GM12878 (cell line): ENCODE data around the gene S100A8. TPM values are rescaled to one million over a fixed set of nuclear protein-coding genes. Genes with fewer than 3 reads are reported as not detected.

Experiments
- ATAC-seq: fragments of 200-7000 bp; cut with Tn5 transposase; 3 replicates; pipeline ENCODE4 v1.9.1; 2020; ENCODE audit warnings: mild to moderate bottlenecking, moderate library complexity
- BruUV-seq: library from RNA; stranded (reverse); fragments of 400-500 nt; replicated peaks from 2 replicates; lab custom pipeline; 2021; lab: Mats Ljungman, UMichigan
- CTCF ChIA-PET: fragments of 300-600 bp; sonication (Branson Sonifier 250); formaldehyde crosslinking; extraction: SDS; loops from one replicate; lab custom pipeline; 2021; ENCODE audit warnings: inconsistent platforms; lab: Yijun Ruan, JAX
- POLR2A ChIA-PET: fragments of 350-600 bp; formaldehyde crosslinking; extraction: SDS; loops from one replicate; lab custom pipeline; 2021; ENCODE audit warnings: inconsistent platforms; lab: Charles Lee
- RAD21 ChIA-PET: fragments of 300-600 bp; sonication (Branson Sonifier 250); formaldehyde crosslinking; loops from one replicate; lab custom pipeline; 2023; ENCODE audit warnings: antibody characterized with exemption; ENCODE audit not compliant: unreplicated experiment; lab: Charles Lee
- SMC1A ChIA-PET: fragments of 300-600 bp; sonication (Branson Sonifier 250); formaldehyde crosslinking; loops from one replicate; lab custom pipeline; 2023; ENCODE audit not compliant: unreplicated experiment, uncharacterized antibody; lab: Charles Lee
- DNase-seq: peaks from one replicate; pipeline ENCODE4 v3.0.0-alpha.2; 2011; ENCODE audit warnings: low read depth, low spot score
- FAIRE-seq: peaks from 3 replicates; lab custom pipeline; 2011; peaks lifted over from hg19 to GRCh38; lab: Jason Lieb, UNC
- H2AFZ ChIP-seq: 2 replicates; pipeline ENCODE4 v1.6.0; 2011; ENCODE audit warnings: low read depth, low read length, control low read depth; ENCODE audit not compliant: control insufficient read depth
- H3K27ac ChIP-seq: 2 replicates; pipeline ENCODE4 v1.5.1; 2011; ENCODE audit warnings: control low read depth; ENCODE audit not compliant: control insufficient read depth, insufficient read depth
- H3K27me3 ChIP-seq, 2 experiments: replicated peaks in 1 of 2; 2 replicates each; pipeline versions ENCODE4 v1.6.0 to v1.6.1; 2011; ENCODE audit warnings: low read length in 1 of 2; ENCODE audit not compliant: control insufficient read depth in 2 of 2, insufficient read depth in 2 of 2
- H3K36me3 ChIP-seq, 2 experiments: 2 replicates each; pipeline ENCODE4 v1.5.1; 2011; ENCODE audit warnings: low read length in 1 of 2; ENCODE audit not compliant: control insufficient read depth in 2 of 2, insufficient read depth in 2 of 2
- H3K4me1 ChIP-seq: 2 replicates; pipeline ENCODE4 v1.6.1; 2011; ENCODE audit warnings: mild to moderate bottlenecking, low read length, moderate library complexity, mixed read lengths; ENCODE audit not compliant: control insufficient read depth, insufficient read depth
- H3K4me2 ChIP-seq: 2 replicates; pipeline ENCODE4 v1.6.0; 2011; ENCODE audit warnings: control low read depth; ENCODE audit not compliant: control insufficient read depth, insufficient read depth
- H3K4me3 ChIP-seq: fragments of 200-600 bp; sonication (generic); 2 replicates; pipeline ENCODE4 v1.5.1; 2016
- H3K79me2 ChIP-seq: 2 replicates; pipeline ENCODE4 v1.6.0; 2011; ENCODE audit warnings: low read length; ENCODE audit not compliant: control insufficient read depth, insufficient read depth
- H3K9ac ChIP-seq: 2 replicates; pipeline ENCODE4 v1.8.0; 2011; ENCODE audit warnings: low read length, control low read depth, mixed read lengths; ENCODE audit not compliant: control insufficient read depth, insufficient read depth
- H3K9me3 ChIP-seq: replicated peaks from 3 replicates; pipeline ENCODE4 v1.5.1; 2011; ENCODE audit warnings: mild to moderate bottlenecking, low read length; ENCODE audit not compliant: control insufficient read depth, insufficient read depth
- H4K20me1 ChIP-seq: 2 replicates; pipeline ENCODE4 v1.6.0; 2011; ENCODE audit not compliant: control insufficient read depth, insufficient read depth
- DPF2 ChIP-seq: fragments of 450-650 bp; IDR thresholded peaks from 2 replicates; pipeline ENCODE4 v1.6.1; 2017; ENCODE audit warnings: mild to moderate bottlenecking
- FOS ChIP-seq: IDR thresholded peaks from 3 replicates; pipeline ENCODE4 v1.6.1; 2011; ENCODE audit warnings: borderline replicate concordance; ENCODE audit not compliant: insufficient read length; ENCODE audit errors: extremely low read depth
- GABPA ChIP-seq: IDR thresholded peaks from 2 replicates; pipeline ENCODE4 v1.6.1; 2014; ENCODE audit warnings: antibody characterized with exemption, low read depth, mild to moderate bottlenecking, inconsistent platforms
- KAT2A ChIP-seq: conservative IDR thresholded peaks from 2 replicates; pipeline ENCODE4 v1.6.1; 2011; ENCODE audit warnings: low read depth, low read length; ENCODE audit not compliant: control insufficient read depth
- LARP7 ChIP-seq: fragments of 450-650 bp; IDR thresholded peaks from 2 replicates; pipeline ENCODE4 v1.6.1; 2017; ENCODE audit warnings: mild to moderate bottlenecking
- PML ChIP-seq: IDR thresholded peaks from 2 replicates; pipeline ENCODE4 v1.6.1; 2012; ENCODE audit warnings: low read length, inconsistent platforms
- SIX5 ChIP-seq: IDR thresholded peaks from 2 replicates; pipeline ENCODE4 v1.6.1; 2011; ENCODE audit warnings: mild to moderate bottlenecking, low read depth, low read length, moderate library complexity; ENCODE audit not compliant: severe bottlenecking
- SREBF1 ChIP-seq: IDR thresholded peaks from 2 replicates; pipeline ENCODE4 v1.6.1; 2012; ENCODE audit warnings: mild to moderate bottlenecking, low read length
- SUZ12 ChIP-seq: fragments of 200-600 bp; sonication (generic); IDR thresholded peaks from one replicate; pipeline ENCODE4 v1.6.1; 2018; ENCODE audit warnings: antibody characterized with exemption, mild to moderate bottlenecking; ENCODE audit not compliant: unreplicated experiment
- TCF12 ChIP-seq: IDR thresholded peaks from 2 replicates; pipeline ENCODE4 v1.6.1; 2011; ENCODE audit warnings: low read depth, mild to moderate bottlenecking, low read length
- ZBED1 ChIP-seq: IDR thresholded peaks from 2 replicates; pipeline ENCODE4 v1.6.1; 2016; ENCODE audit warnings: borderline replicate concordance
- ZNF384 ChIP-seq: IDR thresholded peaks from 2 replicates; pipeline ENCODE4 v1.6.1; 2012; ENCODE audit warnings: low read depth, mild to moderate bottlenecking, low read length, improper control_type of control experiment, borderline replicate concordance
- ZNF592 ChIP-seq: fragments of 450-650 bp; IDR thresholded peaks from 2 replicates; pipeline ENCODE4 v1.6.1; 2017; ENCODE audit warnings: mild to moderate bottlenecking, moderate library complexity
- WGBS: methylation state at CpG from one replicate; pipeline ENCODE4 v1.1.6; 2016; ENCODE audit warnings: low lambda C conversion rate; ENCODE audit not compliant: insufficient replicate concordance, insufficient coverage; ENCODE audit errors: missing lambda C conversion rate; 5-methylcytosine and 5-hydroxymethylcytosine counted together
- in situ Hi-C: fragments of 300-500 bp; cut with MboI; formaldehyde crosslinking; loops from 9 replicates; pipeline ENCODE4 v1.14.3; 2018; ENCODE audit warnings: mixed read lengths
- intact Hi-C: fragments of 100-400 bp; cut with micrococcal nuclease; formaldehyde crosslinking; loops from one replicate; pipeline ENCODE4 v1.14.2; 2022; ENCODE audit not compliant: unreplicated experiment
- polyA plus RNA-seq, 11 experiments: library from polyadenylated mRNA; depleted of rRNA in 4 of 11; unstranded in 6 of 11; stranded (reverse) in 5 of 11; fragments of >200 nt; fragmentation: Nextera tagmentation in 4 of 11; fragmentation: Illumina TruSeq in 1 of 11; extraction: Ambion mirVana in 4 of 11; extraction: Trizol in 1 of 11; gene quantifications; 1 replicate in 1 of 11; 2 replicates in 10 of 11; pipeline versions ENCODE4 v1.2.1 to v1.2.3, GENCODE V29; 2011 to 2016; ENCODE audit warnings: inconsistent platforms in 2 of 11, missing spikeins in 2 of 11, low read depth in 1 of 11
- total RNA-seq, 4 experiments: library from RNA; depleted of rRNA in 3 of 4; stranded (reverse); fragments of >200 nt in 3 of 4; fragmentation: Illumina TruSeq in 1 of 4; extraction: Trizol in 1 of 4; gene quantifications; 2 replicates each; pipeline versions ENCODE4 v1.2.1 to v1.2.3, GENCODE V29; 2013 to 2021

S100A8 gene
- total and polyA plus RNA-seq, 10 of the 15 experiments (the other 5 are each of a cell fraction or from before 2014, with no cell fraction given), result 0.28 TPM; not detected in 9

- Histone ChIP-seq H3K27me3 (no peaks in the 10 kb centered on the region; a peak in 2 of 4 replicates), H3K4me2 (no peak overlapping the region), H3K9ac (no peak overlapping the region), H3K36me3 (no peaks in the 10 kb centered on the region), H3K9me3 (no peaks in the 10 kb centered on the region), H3K27ac (no peak overlapping the region), H2AFZ (no peak overlapping the region), H4K20me1 (no peaks in the 10 kb centered on the region), H3K4me1 (no peaks in the 10 kb centered on the region), H3K79me2 (no peaks in the 10 kb centered on the region), H3K4me3 (no peak overlapping the region)
- WGBS, result 3% methylated on average over 6 of the region's 6 CpGs
- ChIA-PET CTCF (interaction anchor here (1.7 kb wide), 1 partner anchor 73 kb away, joined by 4 read pairs; no protein-coding TSS in a partner anchor), RAD21 (no interaction called here), SMC1A (no interaction called here), POLR2A (no interaction called here)
- TF ChIP-seq TCF12 (no peak), GABPA (no peak), DPF2 (no peak)
- no TSS peak for BruUV-seq
- DNase-seq (no peak), ATAC-seq (no peak), FAIRE-seq (no peak)
- intact Hi-C loops (no loop called here), in situ Hi-C loops (no loop called here)
Observed at GRCh38 chr1:153428791-153429190, 37.9 kb upstream of the S100A8 start.

- ChIA-PET POLR2A (no interaction called here), RAD21 (no interaction called here), CTCF (no interaction called here), SMC1A (no interaction called here)
- BruUV-seq, result no TSS peak
- Histone ChIP-seq H4K20me1 (no peaks in the 10 kb centered on the region), H3K36me3 (no peaks in the 10 kb centered on the region), H3K9me3 (no peaks in the 10 kb centered on the region), H2AFZ (no peak overlapping the region), H3K9ac (no peak overlapping the region), H3K79me2 (no peaks in the 10 kb centered on the region), H3K4me1 (no peaks in the 10 kb centered on the region), H3K4me3 (no peak overlapping the region), H3K27ac (no peak overlapping the region), H3K27me3 (no peaks in the 10 kb centered on the region; a peak in 2 of 4 replicates), H3K4me2 (no peak overlapping the region)
- intact Hi-C loops (no loop called here), in situ Hi-C loops (no loop called here)
- no peak for FAIRE-seq
- DNase-seq, result no peak
- no peak for ATAC-seq
- 21% methylated on average over 12 of the region's 12 CpGs for WGBS
- no peak for TF ChIP-seq PML
- TF ChIP-seq DPF2, result no peak
- no peak for TF ChIP-seq FOS
- no peak for TF ChIP-seq KAT2A
- TF ChIP-seq SUZ12, result no peak
- TF ChIP-seq SIX5, result no peak
- no peak for TF ChIP-seq ZBED1
- no peak for TF ChIP-seq LARP7
- TF ChIP-seq ZNF592, result no peak
- TF ChIP-seq SREBF1, result no peak
- no peak for TF ChIP-seq ZNF384
Observed at GRCh38 chr1:153428073-153428638, 37.3 kb upstream of the S100A8 start.
